Astrocyte (in vitro differentiated cells and primary cell): ENCODE measurements around the gene PWP1.

ENCODE experiments used
- CTCF ChIP-seq: IDR thresholded peaks from 2 replicates; pipeline ENCODE4 v1.5.1; 2011; ENCODE audit warnings: low read depth, mild to moderate bottlenecking, inconsistent platforms, low read length, moderate library complexity; ENCODE audit not compliant: insufficient read depth
- EZH2 ChIP-seq: IDR thresholded peaks from 2 replicates; pipeline ENCODE4 v1.6.1; 2012; ENCODE audit warnings: mild to moderate bottlenecking, low read length, inconsistent platforms; ENCODE audit not compliant: insufficient read depth

GRCh38 chr12:107736914-107737313 lies 51.3 kb downstream of the PWP1 start:
- TF ChIP-seq CTCF = no peak
- no peak for TF ChIP-seq EZH2
